HepG2 (cell line): ENCODE data around the gene ATP2B2. TPM values are rescaled to one million over a fixed set of nuclear protein-coding genes. Genes with fewer than 3 reads are reported as not detected.

Source experiments
- ATAC-seq: fragments of 200-7000 bp; cut with Tn5 transposase; 3 replicates; pipeline ENCODE4 v1.9.1; 2020; ENCODE audit warnings: mild to moderate bottlenecking, moderate library complexity
- BruUV-seq: library from RNA; stranded (reverse); fragments of 400-500 nt; replicated peaks from 2 replicates; lab custom pipeline; 2021; lab: Mats Ljungman, UMichigan
- CTCF ChIA-PET: fragments of 300-600 bp; formaldehyde crosslinking; extraction: SDS; loops from one replicate; lab custom pipeline; 2021; ENCODE audit warnings: low total read pairs, inconsistent platforms, low intra/inter-chr PET ratio; lab: Yijun Ruan, JAX
- POLR2A ChIA-PET: fragments of 350-600 bp; sonication (Branson Sonifier 250); formaldehyde crosslinking; loops from one replicate; lab custom pipeline; 2020; ENCODE audit warnings: antibody characterized with exemption, inconsistent platforms; lab: Yijun Ruan, JAX
- DNase-seq: peaks from one replicate; pipeline ENCODE4 v3.0.0-alpha.2; 2015; ENCODE audit warnings: low spot score
- FAIRE-seq: peaks from 3 replicates; lab custom pipeline; 2011; peaks lifted over from hg19 to GRCh38; lab: Jason Lieb, UNC
- H2AFZ ChIP-seq: one replicate; pipeline ENCODE4 v1.6.1; 2011; ENCODE audit warnings: low read length, inconsistent platforms
- H3K27ac ChIP-seq: fragments of 300-600 bp; 3 replicates; pipeline ENCODE4 v1.8.0; 2011; ENCODE audit warnings: mixed run types, mild to moderate bottlenecking, mixed read lengths, low read length, inconsistent platforms; ENCODE audit not compliant: insufficient read depth; ENCODE audit errors: extremely low read length
- H3K27me3 ChIP-seq, 2 experiments: fragments of 200-600 bp in 1 of 2; 2 replicates in 1 of 2; 3 replicates in 1 of 2; pipeline versions ENCODE4 v1.6.0 to v1.8.0; 2011; ENCODE audit warnings: low read length in 2 of 2, mild to moderate bottlenecking in 2 of 2, moderate library complexity in 2 of 2, inconsistent platforms in 1 of 2; ENCODE audit not compliant: insufficient read depth in 2 of 2, control insufficient read depth in 1 of 2
- H3K36me3 ChIP-seq, 2 experiments: fragments of 200-600 bp in 1 of 2; replicated peaks in 1 of 2; 2 replicates in 1 of 2; 3 replicates in 1 of 2; pipeline versions ENCODE4 v1.5.1 to v1.8.0; 2011; ENCODE audit warnings: low read length in 2 of 2, inconsistent platforms in 1 of 2; ENCODE audit not compliant: insufficient read depth in 2 of 2, control insufficient read depth in 1 of 2
- H3K4me1 ChIP-seq: 2 replicates; pipeline ENCODE4 v1.5.1; 2012; ENCODE audit warnings: low read length, inconsistent platforms; ENCODE audit not compliant: insufficient read depth
- H3K4me2 ChIP-seq: 2 replicates; pipeline ENCODE4 v1.6.0; 2011; ENCODE audit warnings: low read depth, low read length, inconsistent platforms
- H3K4me3 ChIP-seq, 3 experiments: fragments of 200-600 bp in 1 of 3; sonication (generic), shearing (Covaris generic) in 1 of 3; replicated peaks in 1 of 3; 2 replicates each; pipeline ENCODE4 v1.5.1; 2011 to 2016; ENCODE audit warnings: low read length in 3 of 3, inconsistent platforms in 2 of 3, low read depth in 2 of 3, mild to moderate bottlenecking in 2 of 3, control low read depth in 1 of 3, mixed read lengths in 1 of 3; ENCODE audit not compliant: insufficient read depth in 1 of 3
- H3K79me2 ChIP-seq: one replicate; pipeline ENCODE4 v1.6.1; 2011; ENCODE audit warnings: low read length, inconsistent platforms; ENCODE audit not compliant: insufficient read depth
- H3K9ac ChIP-seq: 2 replicates; pipeline ENCODE4 v1.6.0; 2011; ENCODE audit warnings: mild to moderate bottlenecking, low read depth, low read length, inconsistent platforms; ENCODE audit not compliant: insufficient read depth
- H3K9me3 ChIP-seq: 2 replicates; pipeline ENCODE4 v1.5.1; 2012; ENCODE audit warnings: mild to moderate bottlenecking, low read length
- H4K20me1 ChIP-seq: 2 replicates; pipeline ENCODE4 v1.6.0; 2011; ENCODE audit warnings: inconsistent platforms, mild to moderate bottlenecking, low read length, moderate library complexity; ENCODE audit not compliant: insufficient read depth
- NCOA5 ChIP-seq: sonication (generic); formaldehyde crosslinking; IDR thresholded peaks from 2 replicates; pipeline ENCODE4 v1.4.0; 2020; ENCODE audit warnings: missing genetic modification reagents
- ZNF563 ChIP-seq: sonication (generic); formaldehyde crosslinking; IDR thresholded peaks from 2 replicates; pipeline ENCODE4 v1.8.0; 2022; ENCODE audit warnings: mild to moderate bottlenecking, moderate library complexity, missing genetic modification reagents
- ZNF672 ChIP-seq: sonication (generic); formaldehyde crosslinking; IDR thresholded peaks from 2 replicates; pipeline ENCODE4 v1.8.1; 2022; ENCODE audit warnings: missing genetic modification reagents
- WGBS: methylation state at CpG from one replicate; pipeline ENCODE4 v1.1.6; 2017; ENCODE audit warnings: low lambda C conversion rate; 5-methylcytosine and 5-hydroxymethylcytosine counted together
- in situ Hi-C: cut with HindIII; loops from 2 replicates; pipeline ENCODE4 v1.10.0; 2017; ENCODE audit warnings: low pct_unique_long_range_greater_than_20kb; ENCODE audit not compliant: extremely low pct_ligation_motif_present
- intact Hi-C: fragments of 100-400 bp; cut with micrococcal nuclease; formaldehyde crosslinking; loops from one replicate; pipeline ENCODE4 v1.10.0; 2022; ENCODE audit not compliant: unreplicated experiment
- polyA plus RNA-seq, 8 experiments: library from polyadenylated mRNA; depleted of rRNA in 3 of 8; stranded (reverse) in 7 of 8; unstranded in 1 of 8; fragments of >200 nt; fragmentation: Illumina TruSeq in 4 of 8; extraction: Trizol in 4 of 8; gene quantifications; 2 replicates each; pipeline versions ENCODE4 v1.2.1 to v1.2.3, GENCODE V29; 2011 to 2016; ENCODE audit warnings: low read depth in 4 of 8, missing spikeins in 1 of 8, mixed read lengths in 1 of 8; ENCODE audit not compliant: insufficient read depth in 1 of 8
- total RNA-seq, 5 experiments: library from RNA; depleted of rRNA; stranded (reverse); fragments of >200 nt; fragmentation: Illumina TruSeq; extraction: Trizol; gene quantifications; 2 replicates each; pipeline ENCODE4 v1.2.3, GENCODE V29; 2016; ENCODE audit warnings: low read depth in 1 of 5
- TF ChIP-seq, protein P1 (sequence below): sonication (generic); formaldehyde crosslinking; IDR thresholded peaks from 2 replicates; pipeline ENCODE4 v1.5.0; 2020; ENCODE audit warnings: mild to moderate bottlenecking, missing genetic modification reagents, moderate library complexity

ATP2B2 gene
- total and polyA plus RNA-seq, 2 of the 13 experiments (the other 11 are each of a cell fraction or from before 2014, with no cell fraction given) = 1.5 to 2.3 TPM

DNA sequence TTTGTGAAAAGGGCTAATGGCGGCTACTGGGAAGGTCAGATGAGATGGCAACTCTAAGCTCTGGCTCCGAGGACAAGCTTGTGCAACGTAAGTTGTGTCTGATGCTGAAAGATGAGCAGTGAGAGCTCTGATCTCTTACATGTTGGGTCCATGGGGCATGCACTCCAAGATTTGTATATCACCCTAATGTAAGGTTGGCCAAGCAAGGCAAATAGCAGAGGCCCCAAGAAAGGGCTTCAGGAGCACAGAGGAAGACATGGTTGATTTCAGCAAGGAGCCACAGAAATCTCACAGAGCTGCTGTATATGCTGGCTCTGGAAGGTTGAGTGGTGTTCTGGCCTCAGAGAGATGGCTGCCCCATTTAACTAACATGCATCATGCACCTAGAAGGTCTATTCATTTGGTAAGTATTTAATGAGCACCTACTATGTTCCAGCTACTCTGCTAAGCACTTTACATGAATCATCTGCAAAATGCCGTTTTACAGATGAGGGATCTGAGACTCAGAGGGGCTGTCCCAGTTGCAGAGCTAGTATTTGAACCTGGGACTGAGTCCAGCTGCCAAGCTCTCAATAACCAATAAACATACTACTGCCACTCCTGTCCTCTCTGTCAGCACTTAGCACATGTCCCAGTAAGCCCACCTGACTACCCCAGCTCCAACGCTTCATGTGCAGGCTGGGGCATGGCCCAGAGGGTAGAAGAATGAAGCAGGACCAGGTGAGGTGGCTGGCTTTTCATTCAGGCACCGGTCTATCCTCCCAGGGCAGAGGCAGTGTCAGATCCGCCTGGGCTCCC, 27.8 kb upstream of the ATP2B2 start (continued):
- no peak for TF ChIP-seq ZNF563 (CRISPR knock-in tag)

DNA sequence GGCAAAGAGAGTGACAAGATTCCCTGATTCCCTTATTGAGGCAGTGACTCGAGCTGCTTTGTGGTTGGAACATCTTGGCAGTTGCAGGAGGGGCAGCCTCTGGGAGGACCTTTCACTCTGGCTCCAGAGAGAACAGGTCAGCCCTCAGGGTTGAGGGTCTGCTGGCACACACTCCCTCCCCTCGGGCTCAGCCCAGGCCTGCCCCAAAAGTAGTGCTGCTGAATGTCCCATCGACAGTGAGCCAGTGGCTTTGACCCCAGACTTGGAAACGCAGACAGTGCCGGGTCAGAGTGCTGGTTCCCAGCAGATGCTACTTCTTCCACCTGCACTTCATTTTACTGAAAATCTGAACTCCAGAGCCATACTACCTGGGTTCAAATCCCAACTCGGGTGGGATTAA, 25.6 kb upstream of the ATP2B2 start:
- H3K4me2 ChIP-seq = no peak overlapping the region
- WGBS = 33% methylated on average over 6 of the region's 6 CpGs
- H3K4me1 ChIP-seq = no peaks in the 10 kb centered on the region
- no peak overlapping the region for H3K27ac ChIP-seq
- no peak for DNase-seq
- no peaks in the 10 kb centered on the region for H3K9me3 ChIP-seq
- H3K36me3 ChIP-seq = no peaks in the 10 kb centered on the region
- no peak for TF ChIP-seq NCOA5
- no peak for TF ChIP-seq ZNF672 (CRISPR knock-in tag)
- TF ChIP-seq, protein P1, sequence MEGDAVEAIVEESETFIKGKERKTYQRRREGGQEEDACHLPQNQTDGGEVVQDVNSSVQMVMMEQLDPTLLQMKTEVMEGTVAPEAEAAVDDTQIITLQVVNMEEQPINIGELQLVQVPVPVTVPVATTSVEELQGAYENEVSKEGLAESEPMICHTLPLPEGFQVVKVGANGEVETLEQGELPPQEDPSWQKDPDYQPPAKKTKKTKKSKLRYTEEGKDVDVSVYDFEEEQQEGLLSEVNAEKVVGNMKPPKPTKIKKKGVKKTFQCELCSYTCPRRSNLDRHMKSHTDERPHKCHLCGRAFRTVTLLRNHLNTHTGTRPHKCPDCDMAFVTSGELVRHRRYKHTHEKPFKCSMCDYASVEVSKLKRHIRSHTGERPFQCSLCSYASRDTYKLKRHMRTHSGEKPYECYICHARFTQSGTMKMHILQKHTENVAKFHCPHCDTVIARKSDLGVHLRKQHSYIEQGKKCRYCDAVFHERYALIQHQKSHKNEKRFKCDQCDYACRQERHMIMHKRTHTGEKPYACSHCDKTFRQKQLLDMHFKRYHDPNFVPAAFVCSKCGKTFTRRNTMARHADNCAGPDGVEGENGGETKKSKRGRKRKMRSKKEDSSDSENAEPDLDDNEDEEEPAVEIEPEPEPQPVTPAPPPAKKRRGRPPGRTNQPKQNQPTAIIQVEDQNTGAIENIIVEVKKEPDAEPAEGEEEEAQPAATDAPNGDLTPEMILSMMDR (CRISPR knock-in tag) = no peak
- intact Hi-C loops (no loop called here), in situ Hi-C loops (no loop called here)
- ATAC-seq = no peak
- ChIA-PET CTCF (no interaction called here), POLR2A (no interaction called here)
- no peak overlapping the region for H2AFZ ChIP-seq
- no peaks in the 10 kb centered on the region for H4K20me1 ChIP-seq
- no peaks in the 10 kb centered on the region for H3K79me2 ChIP-seq
- H3K9ac ChIP-seq = no peak overlapping the region
- BruUV-seq = no TSS peak
- no peak for FAIRE-seq
- H3K4me3 ChIP-seq = no peak overlapping the region
- peaks cover 1 to 19% of the 10 kb centered on the region in 2 experiments; a peak in 2 of 5 replicates for H3K27me3 ChIP-seq
